ENCODE data around the gene PTPRU.
A peak's percentile ranks its signal among the peaks of the same experiment; 100 is the strongest.

Gene PTPRU

DNA sequence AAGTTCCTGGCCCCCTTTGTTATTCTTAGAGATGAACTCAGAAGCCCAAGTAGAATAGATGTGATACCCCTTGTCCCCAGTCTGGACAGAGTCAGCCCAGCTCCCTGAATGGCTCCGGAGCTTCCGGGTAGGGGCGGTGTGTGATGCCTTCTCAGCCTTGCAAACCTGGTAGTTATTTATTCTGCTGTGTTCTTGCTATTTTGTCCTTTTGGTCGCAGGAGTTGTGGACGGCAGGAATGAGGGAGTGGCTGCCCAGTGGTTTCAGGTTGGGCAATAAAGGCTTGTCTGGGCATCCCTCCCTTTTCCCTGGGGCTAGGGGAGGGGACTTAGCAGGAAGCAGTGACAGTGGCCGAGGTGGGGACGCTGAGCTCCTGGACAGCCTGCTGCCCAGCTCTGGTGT, 2.8 kb downstream of the PTPRU start:
- in situ Hi-C loops (cut with HindIII; ENCODE audit: low pct_ligation_motif_present, low pct_unique_long_range_greater_than_20kb, low sequenced_read_pairs): no loop called here
- no peak for DNase-seq

DNA sequence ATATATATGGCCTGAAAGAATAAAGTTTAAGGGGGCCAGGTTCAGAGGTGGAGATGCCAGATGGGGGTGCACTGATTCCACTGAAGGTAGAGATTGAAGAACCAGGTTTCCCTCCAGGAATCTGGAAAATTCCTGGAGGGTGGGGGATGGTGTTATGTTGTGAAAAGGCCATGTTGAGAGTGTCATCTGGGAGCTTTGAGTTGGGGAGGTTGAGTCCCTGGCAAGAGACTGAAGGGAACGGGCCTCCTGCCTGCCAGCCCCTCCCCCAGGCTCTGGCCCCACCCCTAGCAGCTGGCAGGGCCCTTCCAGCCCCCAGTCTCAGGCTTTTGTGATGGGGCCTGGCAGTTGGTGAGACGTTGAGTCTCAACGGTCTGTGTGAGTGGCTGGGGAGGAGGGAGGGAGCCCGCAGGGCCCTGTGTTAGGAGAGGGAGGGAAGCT, 4.1 kb downstream of the PTPRU start:
- no peak for DNase-seq
- in situ Hi-C loops (cut with HindIII; ENCODE audit: low pct_ligation_motif_present, low pct_unique_long_range_greater_than_20kb, low sequenced_read_pairs): no loop called here

DNA sequence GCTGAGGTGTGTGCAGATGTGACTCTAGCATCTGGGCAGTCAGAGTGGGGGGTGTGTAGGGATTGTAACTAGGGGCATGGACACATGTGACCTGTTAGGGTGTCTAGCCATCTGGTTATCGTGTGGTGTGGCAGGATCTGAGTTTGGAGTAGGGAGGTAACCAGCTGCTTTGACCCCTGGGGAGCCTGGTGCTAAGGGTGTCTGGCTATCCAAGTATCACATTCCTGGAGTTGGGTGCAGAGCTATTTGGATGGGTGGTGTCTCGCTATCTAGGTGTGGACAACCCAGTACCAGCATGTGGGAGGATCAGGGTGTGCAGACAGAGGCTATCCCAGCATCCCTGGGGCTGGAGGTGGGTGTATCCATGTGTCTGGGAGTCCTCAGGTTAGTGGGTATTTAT, 4.7 kb downstream of the PTPRU start:
- in situ Hi-C loops (cut with HindIII; ENCODE audit: low pct_ligation_motif_present, low pct_unique_long_range_greater_than_20kb, low sequenced_read_pairs): no loop called here
- DNase-seq: no peak

DNA sequence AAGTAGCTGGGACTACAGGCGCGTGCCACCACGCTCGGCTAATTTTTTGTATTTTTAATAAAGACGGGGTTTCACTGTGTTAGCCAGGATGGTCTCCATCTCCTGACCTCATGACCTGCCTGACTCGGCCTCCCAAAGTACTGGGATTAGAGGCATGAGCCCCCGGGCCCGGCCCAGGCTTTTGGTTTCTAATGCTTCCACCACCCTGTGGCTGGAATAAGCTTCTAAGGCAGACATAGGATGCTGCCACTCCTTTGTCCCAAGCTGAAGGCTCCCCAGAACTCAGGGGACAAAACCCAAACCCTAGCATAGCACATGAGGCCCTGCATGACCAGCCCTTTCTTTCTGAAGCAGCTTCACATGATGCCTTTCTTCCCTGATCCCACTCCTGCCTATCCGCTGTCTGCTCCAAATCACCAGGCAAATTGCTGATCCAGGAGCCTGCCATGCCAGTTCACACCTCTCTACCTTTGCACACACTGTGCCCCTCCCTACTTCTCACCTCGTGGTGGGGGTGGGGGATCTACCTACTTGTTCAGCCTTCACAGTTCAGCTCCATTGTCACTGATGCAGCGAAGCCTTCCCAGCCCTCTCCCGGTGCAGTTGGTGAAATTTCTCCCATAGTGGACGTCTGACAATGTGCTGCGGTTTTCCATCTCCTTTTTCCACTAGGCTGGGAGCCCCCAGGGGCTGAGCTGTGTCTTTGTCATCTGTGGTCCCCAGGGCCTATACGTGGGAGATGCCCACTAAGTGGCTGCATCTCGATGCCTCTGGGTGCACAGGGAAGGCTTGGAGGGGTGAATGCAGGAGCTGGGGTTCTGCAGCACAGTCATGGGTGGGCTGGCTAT, 6.9 kb downstream of the PTPRU start:
- DNase-seq: no peak
- in situ Hi-C loops (cut with HindIII; ENCODE audit: low pct_ligation_motif_present, low pct_unique_long_range_greater_than_20kb, low sequenced_read_pairs): no loop called here

DNA sequence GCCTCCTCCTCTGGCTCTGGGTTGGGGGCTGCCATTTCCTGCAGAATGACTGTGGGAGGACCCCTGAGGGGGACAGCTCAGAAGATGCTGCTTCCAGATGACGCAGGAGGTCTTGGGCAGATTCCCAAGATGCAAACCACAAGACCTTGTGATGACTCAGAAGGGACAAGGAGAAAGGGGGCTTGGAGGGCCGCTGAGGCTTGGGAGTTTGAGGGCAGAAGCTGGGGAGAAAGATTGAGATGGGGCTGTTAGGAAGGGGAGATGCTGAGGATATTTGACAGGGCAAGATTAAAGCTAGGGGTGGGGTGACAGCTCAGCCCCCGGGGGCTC, 7.5 kb downstream of the PTPRU start:
- in situ Hi-C loops (cut with HindIII; ENCODE audit: low pct_ligation_motif_present, low pct_unique_long_range_greater_than_20kb, low sequenced_read_pairs): no loop called here

DNA sequence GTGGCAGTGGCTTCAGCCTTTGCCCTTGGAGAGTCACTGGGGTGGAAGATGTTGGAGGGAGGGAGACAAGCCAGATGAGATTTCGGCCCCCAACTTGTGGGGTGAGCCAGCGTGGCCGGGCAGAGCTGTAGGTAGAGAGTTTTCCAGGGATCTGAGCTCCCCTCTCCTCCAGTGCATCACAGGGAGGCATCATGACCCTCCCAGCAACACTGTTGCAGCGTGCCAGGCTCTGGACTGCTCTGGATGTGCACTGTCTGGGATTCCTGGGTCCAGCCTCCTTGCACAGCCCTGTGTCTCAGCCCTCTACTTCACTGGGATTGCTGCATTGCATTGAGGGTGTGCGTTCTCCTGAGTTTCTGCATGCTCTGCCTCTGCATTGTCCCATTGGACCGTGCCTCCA, 8.9 kb downstream of the PTPRU start:
- no peak for DNase-seq
- in situ Hi-C loops (cut with HindIII; ENCODE audit: low pct_ligation_motif_present, low pct_unique_long_range_greater_than_20kb, low sequenced_read_pairs): no loop called here

More for the DNA sequence above, 7.5 kb downstream of the PTPRU start:
- no peak for DNase-seq

DNA sequence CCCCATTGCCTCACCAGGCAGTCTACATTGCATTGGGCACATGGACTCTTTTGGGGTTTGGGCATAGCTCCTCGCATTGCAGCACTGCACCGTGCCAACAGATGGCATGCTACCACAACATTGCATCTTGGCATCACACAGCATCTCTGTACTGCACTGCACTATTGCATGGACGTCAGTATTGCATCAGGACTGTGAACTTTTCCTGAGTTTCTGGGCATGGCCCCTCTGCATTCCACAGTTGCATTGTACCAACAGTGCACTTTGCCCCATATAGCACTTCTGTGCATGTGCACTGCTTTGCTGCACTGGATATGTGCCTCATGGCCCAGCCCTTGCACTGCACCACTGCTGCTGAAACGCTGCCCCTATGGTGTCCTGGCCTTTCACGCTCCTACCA, 9.6 kb downstream of the PTPRU start:
- peak; percentile 40 for DNase-seq
- in situ Hi-C loops (cut with HindIII; ENCODE audit: low pct_ligation_motif_present, low pct_unique_long_range_greater_than_20kb, low sequenced_read_pairs): no loop called here

DNA sequence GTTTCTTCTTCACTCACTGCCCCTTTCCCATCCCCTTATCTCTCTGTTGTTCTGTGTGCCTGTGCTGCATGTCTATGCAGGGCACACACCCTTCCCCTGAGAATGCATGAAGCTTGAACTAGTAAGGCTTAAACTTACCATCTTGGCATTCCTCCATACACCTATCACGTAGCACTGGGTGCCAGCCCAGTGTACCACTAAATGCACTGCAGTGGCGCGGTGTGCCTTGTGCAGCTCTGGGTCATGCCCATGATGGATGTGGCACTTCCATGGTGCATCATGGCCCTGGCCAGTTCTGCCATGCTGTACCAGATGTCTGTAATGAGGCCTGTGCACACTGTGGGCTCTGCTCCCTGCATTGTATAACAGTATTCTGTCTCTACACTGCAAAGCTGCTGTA, 10.7 kb downstream of the PTPRU start:
- in situ Hi-C loops (cut with HindIII; ENCODE audit: low pct_ligation_motif_present, low pct_unique_long_range_greater_than_20kb, low sequenced_read_pairs): no loop called here
- no peak for DNase-seq

DNA sequence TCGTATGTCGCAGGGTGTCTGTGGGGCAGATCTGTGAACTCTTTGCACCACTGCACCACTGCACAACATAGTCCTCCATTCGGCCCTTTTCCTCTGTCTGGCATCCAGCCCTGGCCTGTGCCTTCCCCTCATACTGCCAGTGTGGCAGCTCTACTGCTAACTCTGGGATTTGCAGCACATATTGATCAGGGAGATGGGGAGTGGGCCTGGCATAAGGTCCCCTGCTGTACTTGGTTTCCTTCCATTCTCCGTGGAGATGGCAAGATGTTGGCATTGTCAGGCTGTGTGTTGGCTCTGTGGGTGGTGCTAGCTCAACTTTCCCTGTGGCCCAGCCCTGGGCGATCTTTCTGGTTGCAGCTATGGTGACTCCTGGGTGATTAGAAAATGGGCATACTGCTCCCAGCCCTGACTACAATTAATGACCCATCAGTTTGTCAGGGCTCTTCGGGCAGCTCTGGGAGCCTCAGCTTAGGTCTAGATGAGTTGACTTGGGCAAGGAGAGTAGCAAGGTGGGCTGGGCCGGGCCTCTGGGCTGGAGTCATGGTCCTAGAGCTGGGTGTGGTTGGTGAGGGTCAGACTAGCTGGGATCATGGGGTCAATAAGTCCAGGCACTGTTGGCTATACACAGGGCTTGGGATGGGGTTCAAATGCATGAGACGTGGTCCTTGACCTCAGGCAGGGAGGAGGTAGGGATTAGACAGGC, 11.4 kb downstream of the PTPRU start:
- no peak for DNase-seq
- in situ Hi-C loops (cut with HindIII; ENCODE audit: low pct_ligation_motif_present, low pct_unique_long_range_greater_than_20kb, low sequenced_read_pairs): no loop called here

DNA sequence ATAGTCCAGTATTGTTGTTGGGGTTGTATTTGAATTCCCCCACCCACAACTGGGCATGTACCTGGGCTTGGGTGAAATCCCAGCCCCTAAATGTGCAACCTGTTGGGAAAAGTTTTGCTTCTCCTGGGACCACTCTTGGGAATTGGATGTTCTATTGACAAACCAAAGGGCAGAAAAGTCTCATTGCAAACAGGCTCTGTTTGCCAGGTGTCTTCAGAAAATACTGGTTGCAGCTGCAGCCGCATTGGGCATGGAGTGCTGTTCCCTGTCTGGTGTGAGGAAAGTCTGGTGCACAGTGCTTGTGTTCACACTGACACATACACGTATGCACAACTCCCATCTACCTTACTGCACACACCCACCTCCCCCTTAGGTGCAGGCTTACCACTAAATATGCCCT, 12.1 kb downstream of the PTPRU start:
- no peak for DNase-seq
- in situ Hi-C loops (cut with HindIII; ENCODE audit: low pct_ligation_motif_present, low pct_unique_long_range_greater_than_20kb, low sequenced_read_pairs): no loop called here

DNA sequence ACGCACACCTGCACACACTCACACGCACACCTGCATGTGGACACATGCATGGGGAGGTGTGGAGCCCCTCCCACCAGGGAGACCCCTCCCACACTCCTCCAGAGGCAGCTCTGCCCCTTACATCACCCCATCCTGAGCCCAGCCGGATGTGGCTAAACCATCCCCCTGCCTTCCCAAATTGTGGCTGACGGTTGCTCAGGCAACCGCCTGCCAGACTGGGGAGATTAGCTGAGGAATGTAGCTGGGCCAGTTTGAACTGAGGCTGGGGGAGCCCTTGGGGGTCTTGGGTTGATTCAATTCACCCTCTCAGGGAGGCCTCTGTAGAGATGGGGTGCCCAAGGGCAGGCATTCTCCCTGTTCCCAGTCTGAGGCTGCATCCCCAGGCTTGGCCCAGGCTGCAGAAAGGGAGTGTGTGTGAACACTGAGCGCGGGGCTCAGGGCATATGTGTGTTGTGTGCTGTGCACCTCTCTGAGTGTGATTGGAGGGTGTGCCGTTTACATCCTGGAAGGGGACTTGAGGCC, 12.9 kb downstream of the PTPRU start:
- in situ Hi-C loops (cut with HindIII; ENCODE audit: low pct_ligation_motif_present, low pct_unique_long_range_greater_than_20kb, low sequenced_read_pairs): no loop called here
- DNase-seq: no peak

DNA sequence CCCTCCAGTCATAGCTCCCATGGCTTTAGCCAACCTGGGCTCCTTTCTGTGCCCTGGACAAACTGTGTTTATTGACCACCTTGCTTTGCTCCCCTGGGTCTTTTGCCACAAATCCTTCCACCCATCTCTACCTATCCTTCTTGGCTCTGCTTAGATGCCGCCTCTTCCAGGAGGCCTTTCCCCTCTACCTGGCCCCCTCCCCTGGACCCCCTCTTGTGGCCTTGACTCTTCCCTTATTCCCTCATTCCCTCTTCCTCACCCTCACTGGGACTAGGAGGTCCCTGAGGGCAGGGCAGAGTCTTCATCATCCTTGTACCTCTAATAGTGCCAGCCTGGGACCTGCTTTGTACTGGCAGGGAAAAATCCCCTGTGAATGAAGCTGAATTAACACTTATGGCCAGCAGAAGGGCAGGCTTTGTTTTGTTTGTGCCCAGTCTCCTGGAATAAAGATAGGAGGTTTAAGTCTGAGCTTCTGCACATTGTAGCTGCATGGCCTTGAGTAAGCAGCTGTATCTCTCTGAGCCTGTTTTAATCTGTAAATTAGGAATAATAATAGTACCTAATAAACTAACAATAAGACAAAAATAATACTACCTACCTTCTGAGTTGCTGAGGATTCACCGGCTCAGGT, 13.7 kb downstream of the PTPRU start:
- in situ Hi-C loops (cut with HindIII; ENCODE audit: low pct_ligation_motif_present, low pct_unique_long_range_greater_than_20kb, low sequenced_read_pairs): no loop called here
- DNase-seq: no peak

DNA sequence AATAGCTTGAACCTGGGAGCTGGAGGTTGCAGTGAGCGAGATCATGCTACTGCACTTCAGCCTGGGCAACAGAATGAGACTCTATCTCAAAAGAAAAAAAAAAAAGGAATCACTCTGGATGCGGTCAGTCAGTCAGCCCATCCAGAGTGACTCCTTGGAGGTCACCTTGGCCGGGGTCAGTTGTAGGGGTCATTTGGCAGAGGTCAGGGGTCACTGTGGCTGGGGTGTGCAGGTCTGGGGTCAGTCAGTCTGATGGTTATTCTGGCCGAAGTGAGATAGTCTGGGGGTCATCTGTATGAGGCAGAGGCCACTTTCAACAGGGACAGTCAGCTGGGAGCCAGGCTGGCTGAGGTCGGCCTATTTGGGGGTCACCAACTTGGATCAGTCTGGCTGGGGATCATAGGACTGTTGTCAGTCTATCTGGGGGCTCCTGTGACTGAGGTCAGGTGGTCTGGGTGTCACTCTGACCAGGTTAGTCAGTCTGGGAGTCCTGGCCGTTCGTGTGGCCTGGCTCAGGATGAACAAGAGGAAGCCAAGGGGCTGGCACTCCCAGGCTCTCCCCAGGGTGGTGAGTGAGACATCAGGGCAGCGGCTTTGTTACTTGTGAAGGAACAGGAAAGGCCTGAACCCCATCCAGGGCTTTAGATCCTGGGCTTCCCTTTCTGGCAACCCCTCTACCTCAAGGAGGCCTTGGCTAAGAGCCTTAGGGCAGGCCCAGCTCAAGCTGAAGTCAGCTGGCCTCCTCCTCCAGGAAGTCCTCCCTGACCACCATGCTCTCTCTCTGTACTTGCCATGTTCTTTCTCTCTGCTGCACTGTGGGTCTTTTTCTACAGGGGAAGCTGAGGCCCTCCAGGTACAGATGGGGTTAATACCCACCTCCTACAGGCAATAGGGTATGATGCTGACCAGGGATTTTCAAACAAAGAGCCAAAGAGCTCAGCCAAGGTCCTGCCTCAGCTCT, 15.1 kb downstream of the PTPRU start:
- no peak for DNase-seq
- in situ Hi-C loops (cut with HindIII; ENCODE audit: low pct_ligation_motif_present, low pct_unique_long_range_greater_than_20kb, low sequenced_read_pairs): no loop called here

DNA sequence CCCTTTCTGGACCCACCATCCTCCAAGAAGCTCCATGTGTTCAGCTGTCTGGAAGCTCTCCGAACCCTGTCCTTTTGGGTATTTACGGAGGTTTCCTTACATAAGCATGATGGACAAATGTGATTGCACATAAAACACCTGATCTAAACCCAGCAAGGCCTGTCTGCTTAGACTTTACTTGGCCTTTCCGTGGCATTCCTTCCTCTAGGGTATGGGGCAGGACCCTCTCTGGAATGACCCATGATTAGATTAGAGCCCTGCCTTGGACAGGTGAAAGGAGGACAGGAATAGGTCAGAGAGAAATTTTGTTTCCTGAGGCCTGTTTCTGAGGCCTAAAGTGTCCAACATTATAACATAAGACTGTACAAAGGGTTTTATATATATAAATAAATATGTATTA, 16.9 kb downstream of the PTPRU start:
- in situ Hi-C loops (cut with HindIII; ENCODE audit: low pct_ligation_motif_present, low pct_unique_long_range_greater_than_20kb, low sequenced_read_pairs): no loop called here
- DNase-seq: no peak

DNA sequence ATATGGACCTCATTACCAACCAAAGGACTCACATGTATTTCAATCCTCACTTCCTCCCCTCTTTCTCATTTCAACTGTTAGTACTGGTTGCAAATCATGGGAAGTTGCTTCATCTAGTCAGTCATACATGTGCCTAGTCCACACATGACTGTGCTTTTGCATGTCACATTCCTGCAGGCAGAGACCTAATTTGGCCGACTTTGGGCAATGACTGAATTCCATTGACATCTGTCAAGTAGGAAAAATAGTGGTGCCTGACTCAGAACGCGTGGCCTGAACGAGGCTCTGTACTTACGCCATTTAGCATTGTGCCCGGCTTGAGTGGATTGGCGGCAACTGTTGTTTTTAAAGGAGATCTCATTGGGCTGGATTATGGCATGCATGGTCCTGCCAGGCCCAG, 18.0 kb downstream of the PTPRU start:
- in situ Hi-C loops (cut with HindIII; ENCODE audit: low pct_ligation_motif_present, low pct_unique_long_range_greater_than_20kb, low sequenced_read_pairs): no loop called here
- DNase-seq: no peak

DNA sequence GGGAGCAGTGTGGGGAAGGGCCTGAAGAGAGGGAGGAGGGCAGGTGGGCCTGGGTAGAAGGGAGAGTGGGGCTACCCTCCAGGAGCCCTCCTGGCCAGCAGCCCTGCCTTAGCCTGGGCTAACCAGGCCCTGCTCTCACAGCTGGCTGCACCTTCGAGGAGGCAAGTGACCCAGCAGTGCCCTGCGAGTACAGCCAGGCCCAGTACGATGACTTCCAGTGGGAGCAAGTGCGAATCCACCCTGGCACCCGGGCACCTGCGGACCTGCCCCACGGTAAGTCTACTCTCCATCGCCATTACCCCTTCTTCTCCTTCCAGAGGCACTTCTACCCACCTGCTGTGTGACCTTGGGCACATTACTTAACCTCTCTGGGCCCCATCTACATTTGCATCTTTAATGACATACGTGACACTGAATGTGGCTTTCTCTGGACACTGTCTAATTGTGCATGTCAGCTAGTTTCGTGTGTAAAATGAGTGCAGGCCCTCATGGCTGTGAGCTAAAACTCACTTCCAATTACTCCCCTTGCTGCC, 18.9 kb downstream of the PTPRU start:
- in situ Hi-C loops (cut with HindIII; ENCODE audit: low pct_ligation_motif_present, low pct_unique_long_range_greater_than_20kb, low sequenced_read_pairs): no loop called here

DNA sequence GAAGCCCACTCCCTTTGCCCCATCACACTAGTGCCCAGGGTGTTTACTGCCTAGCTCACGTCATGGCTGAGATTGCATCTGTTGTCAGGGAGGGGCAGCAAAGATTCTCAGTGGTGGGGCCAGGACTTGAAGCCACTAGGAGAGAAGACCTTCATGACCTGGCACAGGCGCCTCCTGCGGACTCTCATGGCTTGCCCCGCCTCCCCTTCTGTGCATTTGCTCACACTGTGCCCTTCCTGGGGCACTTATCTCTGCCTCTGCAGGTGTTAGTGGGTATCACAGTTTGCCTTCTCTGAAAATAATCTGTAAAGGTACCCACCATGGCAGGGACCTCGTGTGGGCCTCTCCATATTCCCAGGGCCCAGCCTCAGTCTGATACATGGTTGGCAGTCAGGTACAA, 20.1 kb downstream of the PTPRU start:
- in situ Hi-C loops (cut with HindIII; ENCODE audit: low pct_ligation_motif_present, low pct_unique_long_range_greater_than_20kb, low sequenced_read_pairs): no loop called here
- no peak for DNase-seq

More for the DNA sequence above, 18.9 kb downstream of the PTPRU start:
- no peak for DNase-seq
